Calu3 (cell line): ENCODE results near the gene MGST1. TPM values are rescaled to one million over a fixed set of nuclear protein-coding genes. Genes with fewer than 3 reads are reported as not detected.
"Not testable (repeated sequence)": the region's sequence is repeated elsewhere in the genome, so short reads cannot be mapped to it uniquely, and the experiment has no call there.

Experiments
- BruUV-seq: library from RNA; stranded (reverse); fragments of 400-500 nt; replicated peaks from 2 replicates; lab custom pipeline; 2021; lab: Mats Ljungman, UMichigan
- CTCF ChIA-PET: fragments of 300-600 bp; sonication (Branson Sonifier 250); formaldehyde crosslinking; loops from one replicate; lab custom pipeline; 2022; ENCODE audit warnings: antibody characterized with exemption; lab: Charles Lee
- DNase-seq: peaks from one replicate; pipeline ENCODE4 v3.0.0; 2022
- H3K27ac Mint-ChIP-seq: one replicate; pipeline ENCODE4 v1.8.0; 2022; ENCODE audit warnings: mixed read lengths; ENCODE audit not compliant: unreplicated experiment
- H3K27me3 Mint-ChIP-seq: one replicate; pipeline ENCODE4 v1.8.0; 2022; ENCODE audit warnings: mixed read lengths; ENCODE audit not compliant: unreplicated experiment
- H3K36me3 Mint-ChIP-seq: one replicate; pipeline ENCODE4 v1.8.0; 2022; ENCODE audit warnings: mild to moderate bottlenecking, moderate library complexity, mixed read lengths; ENCODE audit not compliant: insufficient read depth, unreplicated experiment
- H3K4me1 Mint-ChIP-seq: one replicate; pipeline ENCODE4 v1.8.0; 2022; ENCODE audit warnings: mild to moderate bottlenecking, low read depth, mixed read lengths; ENCODE audit not compliant: unreplicated experiment
- H3K4me3 Mint-ChIP-seq: one replicate; pipeline ENCODE4 v1.8.0; 2022; ENCODE audit warnings: mild to moderate bottlenecking, low read depth, moderate library complexity, mixed read lengths; ENCODE audit not compliant: unreplicated experiment
- H3K9me3 Mint-ChIP-seq: one replicate; pipeline ENCODE4 v1.8.0; 2022; ENCODE audit warnings: low read depth, mixed read lengths; ENCODE audit not compliant: unreplicated experiment
- intact Hi-C: fragments of 100-400 bp; cut with micrococcal nuclease; formaldehyde crosslinking; loops from one replicate; pipeline ENCODE4 v1.10.0; 2022; ENCODE audit not compliant: unreplicated experiment
- total RNA-seq: library from RNA; stranded (reverse); gene quantifications from 2 replicates; pipeline ENCODE4 v1.2.3, GENCODE V29; 2022
- TF ChIP-seq, protein P1 (sequence below): fragments of 200-600 bp; IDR thresholded peaks from one replicate; pipeline ENCODE4 v1.8.0; 2022; ENCODE audit warnings: antibody characterized with exemption; ENCODE audit not compliant: unreplicated experiment

Gene MGST1
- total RNA-seq, 1 experiment from 2014 or later, result 354 TPM

DNA sequence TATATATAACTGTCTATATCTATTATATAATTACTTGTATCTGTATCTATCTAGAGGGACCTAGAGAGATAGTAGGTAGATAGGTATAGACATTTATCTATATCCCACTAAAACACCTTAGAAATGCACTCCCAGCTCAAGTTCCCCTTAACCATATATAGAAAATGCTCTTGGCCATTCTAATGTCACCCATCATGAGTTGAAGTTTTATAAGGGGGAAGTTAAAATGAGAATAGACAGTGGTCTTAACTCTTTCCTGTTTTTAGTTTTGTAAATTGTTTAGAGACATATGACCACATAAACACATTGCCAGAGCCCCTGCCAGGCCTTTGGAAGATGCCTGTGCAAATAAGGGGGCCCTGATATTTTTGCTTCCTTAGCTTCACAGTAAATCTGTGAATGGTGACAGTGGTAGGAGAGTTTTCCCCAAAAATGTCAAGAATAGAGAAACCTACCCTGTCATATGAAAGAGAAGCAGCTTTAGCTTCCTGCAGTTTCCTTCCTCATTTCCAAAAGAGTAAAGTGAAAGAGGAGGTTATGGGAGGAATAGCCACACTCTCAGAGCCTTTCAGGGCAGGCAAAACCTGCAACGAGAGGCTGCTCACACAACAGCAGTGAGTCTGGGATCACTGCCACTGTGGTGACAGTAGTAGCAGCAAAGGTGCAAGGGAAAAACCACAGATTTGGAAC, 45.5 kb downstream of the MGST1 start:
- no peak for DNase-seq
- CTCF ChIA-PET, result no interaction called here
- TF ChIP-seq, protein P1, sequence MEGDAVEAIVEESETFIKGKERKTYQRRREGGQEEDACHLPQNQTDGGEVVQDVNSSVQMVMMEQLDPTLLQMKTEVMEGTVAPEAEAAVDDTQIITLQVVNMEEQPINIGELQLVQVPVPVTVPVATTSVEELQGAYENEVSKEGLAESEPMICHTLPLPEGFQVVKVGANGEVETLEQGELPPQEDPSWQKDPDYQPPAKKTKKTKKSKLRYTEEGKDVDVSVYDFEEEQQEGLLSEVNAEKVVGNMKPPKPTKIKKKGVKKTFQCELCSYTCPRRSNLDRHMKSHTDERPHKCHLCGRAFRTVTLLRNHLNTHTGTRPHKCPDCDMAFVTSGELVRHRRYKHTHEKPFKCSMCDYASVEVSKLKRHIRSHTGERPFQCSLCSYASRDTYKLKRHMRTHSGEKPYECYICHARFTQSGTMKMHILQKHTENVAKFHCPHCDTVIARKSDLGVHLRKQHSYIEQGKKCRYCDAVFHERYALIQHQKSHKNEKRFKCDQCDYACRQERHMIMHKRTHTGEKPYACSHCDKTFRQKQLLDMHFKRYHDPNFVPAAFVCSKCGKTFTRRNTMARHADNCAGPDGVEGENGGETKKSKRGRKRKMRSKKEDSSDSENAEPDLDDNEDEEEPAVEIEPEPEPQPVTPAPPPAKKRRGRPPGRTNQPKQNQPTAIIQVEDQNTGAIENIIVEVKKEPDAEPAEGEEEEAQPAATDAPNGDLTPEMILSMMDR, result no peak
- Mint-ChIP-seq H3K9me3 (peaks cover 2% of the 10 kb centered on the region), H3K27ac (no peak overlapping the region), H3K27me3 (no peaks in the 10 kb centered on the region), H3K4me1 (peaks cover 10% of the 10 kb centered on the region), H3K36me3 (no peaks in the 10 kb centered on the region), H3K4me3 (no peak overlapping the region)
- intact Hi-C loops, result no loop called here
- BruUV-seq, result no TSS peak

DNA sequence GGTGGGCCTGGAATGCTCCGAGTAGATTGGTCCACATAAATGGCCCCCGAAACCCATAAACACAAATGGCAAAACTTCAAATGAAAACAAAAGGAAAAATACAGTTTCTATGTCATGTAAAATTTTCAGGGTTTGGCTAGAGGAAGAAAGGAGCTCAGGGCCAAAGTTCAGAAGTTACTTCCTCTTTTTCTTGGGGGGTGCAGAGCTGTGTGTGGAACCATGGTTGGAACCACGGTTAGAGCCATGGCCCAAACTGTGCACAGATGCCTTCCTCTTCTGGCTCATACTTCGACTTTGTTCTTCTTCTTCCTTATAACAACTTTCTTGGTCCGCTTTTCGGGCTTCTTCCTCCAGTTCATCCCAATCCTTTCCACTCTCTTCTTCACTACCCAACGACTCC, 51.7 kb downstream of the MGST1 start:
- Mint-ChIP-seq H3K4me1 (no peaks in the 10 kb centered on the region), H3K9me3 (peaks cover 2% of the 10 kb centered on the region), H3K4me3 (no peak overlapping the region), H3K27me3 (no peaks in the 10 kb centered on the region), H3K27ac (no peak overlapping the region), H3K36me3 (no peaks in the 10 kb centered on the region)
- DNase-seq, result no peak
- intact Hi-C loops, result no loop called here
- TF ChIP-seq, protein P1, result no peak
- BruUV-seq, result no TSS peak
- CTCF ChIA-PET, result no interaction called here

DNA sequence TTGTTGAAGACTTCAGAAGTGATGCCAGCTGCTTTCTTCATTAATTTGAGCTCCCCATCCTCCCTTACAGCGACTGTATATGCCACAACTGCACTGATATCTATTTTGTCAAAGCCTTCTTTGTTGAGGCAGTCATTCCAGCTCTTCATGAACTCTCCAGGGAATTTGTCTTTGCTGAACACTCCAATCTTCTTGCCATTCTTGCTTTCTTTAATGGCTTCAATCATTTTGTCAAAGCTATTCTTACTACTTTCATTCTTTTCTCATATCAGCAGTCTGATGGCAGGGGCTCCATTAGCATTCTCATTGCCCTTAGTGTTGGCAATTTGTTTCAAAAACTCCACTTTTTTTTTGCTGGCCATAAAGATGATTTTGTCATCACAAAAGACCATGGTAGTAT, 54.4 kb downstream of the MGST1 start:
- H3K4me1 Mint-ChIP-seq, intact Hi-C loops, H3K27me3 Mint-ChIP-seq, H3K9me3 Mint-ChIP-seq, CTCF ChIA-PET, H3K36me3 Mint-ChIP-seq, H3K27ac Mint-ChIP-seq, H3K4me3 Mint-ChIP-seq, DNase-seq, BruUV-seq: not testable (repeated sequence)

DNA sequence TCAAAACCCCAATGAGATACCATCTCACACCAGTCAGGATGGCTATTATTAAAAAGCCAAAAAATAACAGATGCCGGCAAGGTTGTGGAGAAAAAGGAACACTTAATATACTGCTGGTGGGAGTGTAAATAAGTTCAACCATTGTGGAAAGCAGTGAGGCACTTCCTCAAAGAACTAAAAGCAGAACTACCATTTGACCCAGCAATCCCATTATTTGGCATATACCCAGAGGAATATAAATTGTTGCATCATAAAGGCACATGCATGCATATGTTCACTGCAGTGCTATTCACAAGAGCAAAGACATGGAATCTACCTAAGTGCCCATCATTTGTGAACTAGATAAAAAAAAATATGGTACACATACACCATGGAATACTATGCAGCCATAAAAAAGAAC, 59.9 kb downstream of the MGST1 start:
- DNase-seq, result no peak
- H3K4me1 Mint-ChIP-seq, result no peaks in the 10 kb centered on the region
- peaks cover 2% of the 10 kb centered on the region for H3K9me3 Mint-ChIP-seq
- H3K4me3 Mint-ChIP-seq, result no peak overlapping the region
- intact Hi-C loops, result no loop called here
- H3K27ac Mint-ChIP-seq, result no peak overlapping the region
- no peaks in the 10 kb centered on the region for H3K27me3 Mint-ChIP-seq
- CTCF ChIA-PET, result interaction anchor here (0.7 kb wide), 1 partner anchor 84 kb away, joined by 5 read pairs; no protein-coding TSS in a partner anchor
- TF ChIP-seq, protein P1, result no peak
- no TSS peak for BruUV-seq
- H3K36me3 Mint-ChIP-seq, result no peaks in the 10 kb centered on the region

Other genes with a start within 250 kb of the MGST1 start
- gene SLC15A5, start 70.0 kb upstream of the MGST1 start, total RNA-seq, result not detected in 2 replicates